Mesenchymal stem cell (in vitro differentiated cells and primary cell): ENCODE measurements around the gene JOSD1.

Source experiments
- DNase-seq: peaks from one replicate; pipeline ENCODE4 v3.0.0-alpha.2; 2013
- H2AFZ ChIP-seq: one replicate; pipeline ENCODE4 v1.6.1; 2013; ENCODE audit warnings: low read depth, mild to moderate bottlenecking, control low read depth, inconsistent platforms, low read length, moderate library complexity
- H2AK5ac ChIP-seq: 2 replicates; pipeline ENCODE4 v1.6.1; 2013; ENCODE audit warnings: low read length, moderate library complexity, mild to moderate bottlenecking, inconsistent platforms; ENCODE audit not compliant: severe bottlenecking
- H2BK120ac ChIP-seq: one replicate; pipeline ENCODE4 v1.6.1; 2013; ENCODE audit warnings: low read depth, mild to moderate bottlenecking, inconsistent platforms, low read length, moderate library complexity
- H2BK12ac ChIP-seq, 2 experiments: one replicate each; pipeline ENCODE4 v1.6.1; 2013; ENCODE audit warnings: inconsistent platforms in 2 of 2, low read length in 2 of 2, mild to moderate bottlenecking in 2 of 2, moderate library complexity in 2 of 2, control low read depth in 1 of 2
- H2BK15ac ChIP-seq: one replicate; pipeline ENCODE4 v1.6.1; 2013; ENCODE audit warnings: mild to moderate bottlenecking, low read depth, inconsistent platforms; ENCODE audit not compliant: poor library complexity, severe bottlenecking
- H2BK5ac ChIP-seq: 2 replicates; pipeline ENCODE4 v1.6.1; 2013; ENCODE audit warnings: low read depth, mild to moderate bottlenecking, low read length, control low read depth, inconsistent platforms; ENCODE audit not compliant: poor library complexity, severe bottlenecking
- H3K14ac ChIP-seq, 2 experiments: one replicate each; pipeline ENCODE4 v1.6.1; 2013; ENCODE audit warnings: inconsistent platforms in 2 of 2, low read length in 2 of 2, control low read depth in 1 of 2, mild to moderate bottlenecking in 1 of 2, moderate library complexity in 1 of 2
- H3K18ac ChIP-seq, 2 experiments: one replicate each; pipeline ENCODE4 v1.6.1; 2013; ENCODE audit warnings: inconsistent platforms in 2 of 2, low read length in 2 of 2, control low read depth in 1 of 2, low read depth in 1 of 2, mild to moderate bottlenecking in 1 of 2
- H3K23ac ChIP-seq, 2 experiments: one replicate each; pipeline ENCODE4 v1.6.1; 2013; ENCODE audit warnings: inconsistent platforms in 2 of 2, low read length in 2 of 2, mild to moderate bottlenecking in 2 of 2, moderate library complexity in 2 of 2, control low read depth in 1 of 2
- H3K27ac ChIP-seq: 2 replicates; pipeline ENCODE4 v1.5.1; 2013; ENCODE audit warnings: mild to moderate bottlenecking, moderate library complexity, low read length, control low read depth, inconsistent platforms; ENCODE audit not compliant: poor library complexity, severe bottlenecking
- H3K27me3 ChIP-seq, 2 experiments: 2 replicates each; pipeline versions ENCODE4 v1.6.1 to v1.7.0; 2013; ENCODE audit warnings: low read length in 2 of 2, mild to moderate bottlenecking in 2 of 2, moderate library complexity in 2 of 2, control low read depth in 1 of 2, inconsistent platforms in 1 of 2; ENCODE audit not compliant: control insufficient read depth in 1 of 2, insufficient read depth in 1 of 2
- H3K36me3 ChIP-seq, 2 experiments: 2 replicates each; pipeline versions ENCODE4 v1.6.1 to v1.7.0; 2013; ENCODE audit warnings: low read length in 2 of 2, control low read depth in 1 of 2, inconsistent platforms in 1 of 2, low read depth in 1 of 2, mild to moderate bottlenecking in 1 of 2; ENCODE audit not compliant: insufficient read depth in 2 of 2, control insufficient read depth in 1 of 2
- H3K4ac ChIP-seq, 2 experiments: one replicate each; pipeline ENCODE4 v1.6.1; 2013; ENCODE audit warnings: inconsistent platforms in 2 of 2, low read length in 2 of 2, mild to moderate bottlenecking in 2 of 2, moderate library complexity in 2 of 2, control low read depth in 1 of 2, low read depth in 1 of 2
- H3K4me1 ChIP-seq: 2 replicates; pipeline ENCODE4 v1.6.1; 2013; ENCODE audit warnings: low read depth, low read length, control low read depth; ENCODE audit not compliant: control insufficient read depth, insufficient read depth
- H3K4me2 ChIP-seq: 2 replicates; pipeline ENCODE4 v1.6.1; 2013; ENCODE audit warnings: low read length, mild to moderate bottlenecking, inconsistent platforms; ENCODE audit not compliant: poor library complexity, severe bottlenecking
- H3K4me3 ChIP-seq, 2 experiments: 2 replicates each; pipeline versions ENCODE4 v1.5.1 to v1.7.0; 2013; ENCODE audit warnings: low read length in 2 of 2, mild to moderate bottlenecking in 2 of 2, control low read depth in 1 of 2, low read depth in 1 of 2; ENCODE audit not compliant: insufficient read depth in 1 of 2
- H3K79me1 ChIP-seq: replicated peaks from 2 replicates; pipeline ENCODE4 v1.6.1; 2013; ENCODE audit warnings: mild to moderate bottlenecking, control low read depth, low read length, inconsistent platforms; ENCODE audit not compliant: poor library complexity, severe bottlenecking
- H3K9ac ChIP-seq: 2 replicates; pipeline ENCODE4 v1.7.0; 2013; ENCODE audit warnings: mild to moderate bottlenecking, low read length, moderate library complexity
- H3K9me3 ChIP-seq: 2 replicates; pipeline ENCODE4 v1.7.0; 2013; ENCODE audit warnings: mild to moderate bottlenecking, low read length; ENCODE audit not compliant: control insufficient read depth
- H4K8ac ChIP-seq: one replicate; pipeline ENCODE4 v1.6.1; 2013; ENCODE audit warnings: inconsistent platforms, mild to moderate bottlenecking, low read length, moderate library complexity
- H4K91ac ChIP-seq: one replicate; pipeline ENCODE4 v1.6.1; 2013; ENCODE audit warnings: mild to moderate bottlenecking, low read length, inconsistent platforms
- WGBS: methylation state at CpG from one replicate; pipeline ENCODE4 v1.1.7; 2013; ENCODE audit warnings: mixed read lengths; 5-methylcytosine and 5-hydroxymethylcytosine counted together

JOSD1 gene

DNA sequence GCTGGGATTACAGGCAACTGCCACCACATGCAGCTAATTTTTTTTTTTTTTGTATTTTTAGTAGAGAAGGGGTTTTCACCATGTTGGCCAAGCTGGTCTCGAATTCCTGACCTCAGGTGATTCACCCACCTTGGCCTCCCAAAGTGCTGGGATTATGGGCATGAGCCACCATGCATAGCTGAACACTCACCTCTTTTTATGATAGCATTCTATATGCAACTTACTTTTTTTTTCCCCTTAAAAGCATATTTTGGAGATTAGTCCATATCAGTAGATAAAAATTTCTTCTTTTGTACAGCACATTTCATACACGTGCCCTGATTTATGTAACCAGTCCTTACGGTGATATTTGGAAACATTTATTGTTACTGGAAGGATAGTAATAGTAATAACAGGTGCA, 19.6 kb upstream of the JOSD1 start:
- Histone ChIP-seq H4K91ac (no peak overlapping the region), H3K18ac (no peak overlapping the region), H3K4me3 (no peak overlapping the region), H2BK15ac (no peak overlapping the region), H3K36me3 (peaks cover 46 to 75% of the 10 kb centered on the region in 2 experiments), H3K27ac (peak overlapping the region; percentile 15), H2BK12ac (no peak overlapping the region), H4K8ac (no peak overlapping the region), H2AFZ (no peak overlapping the region), H3K27me3 (no peaks in the 10 kb centered on the region), H3K14ac (no peak overlapping the region), H2BK5ac (no peak overlapping the region), H3K4ac (no peak overlapping the region), H3K23ac (no peak overlapping the region), H3K4me1 (peaks cover 11% of the 10 kb centered on the region), H3K9ac (no peak overlapping the region), H2BK120ac (no peak overlapping the region), H3K9me3 (no peaks in the 10 kb centered on the region), H3K4me2 (no peak overlapping the region), H2AK5ac (no peak overlapping the region), H3K79me1 (peaks cover 32% of the 10 kb centered on the region)
- 100% methylated on average over 3 of the region's 3 CpGs for WGBS
- DNase-seq = no peak

DNA sequence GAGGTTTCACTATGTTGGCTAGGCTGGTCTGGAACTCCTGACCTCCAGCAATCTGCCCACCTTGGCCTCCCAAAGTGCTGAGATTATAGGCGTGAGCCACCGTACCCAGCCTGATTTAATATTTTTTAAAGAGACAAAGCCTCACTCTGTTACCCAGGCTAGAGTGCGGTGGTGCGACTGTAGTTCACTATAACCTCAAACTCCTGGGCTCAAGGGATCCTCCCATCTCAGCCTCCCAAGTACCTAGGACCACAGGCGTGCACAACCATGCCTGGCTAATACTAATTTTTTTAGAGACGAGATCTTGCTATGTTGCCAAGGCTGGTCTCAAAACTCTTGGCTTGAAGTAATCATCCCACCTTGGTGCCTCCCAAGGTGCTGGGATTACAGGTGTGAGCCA, 18.5 kb upstream of the JOSD1 start:
- Histone ChIP-seq H2AFZ (no peak overlapping the region), H3K4me2 (no peak overlapping the region), H3K27ac (peak overlapping the region; percentile 64), H3K4me3 (no peak overlapping the region), H3K4me1 (peaks cover 15% of the 10 kb centered on the region), H2AK5ac (peak overlapping the region; percentile 44), H3K9ac (no peak overlapping the region), H3K27me3 (no peaks in the 10 kb centered on the region), H3K79me1 (peaks cover 38% of the 10 kb centered on the region), H3K18ac (no peak overlapping the region), H2BK120ac (no peak overlapping the region), H2BK12ac (no peak overlapping the region), H3K23ac (no peak overlapping the region), H2BK5ac (no peak overlapping the region), H4K8ac (no peak overlapping the region), H3K9me3 (no peaks in the 10 kb centered on the region), H3K36me3 (peaks cover 44 to 67% of the 10 kb centered on the region in 2 experiments), H3K14ac (no peak overlapping the region), H2BK15ac (no peak overlapping the region), H4K91ac (no peak overlapping the region), H3K4ac (no peak overlapping the region)
- 98% methylated on average over 6 of the region's 6 CpGs for WGBS
- DNase-seq = no peak

DNA sequence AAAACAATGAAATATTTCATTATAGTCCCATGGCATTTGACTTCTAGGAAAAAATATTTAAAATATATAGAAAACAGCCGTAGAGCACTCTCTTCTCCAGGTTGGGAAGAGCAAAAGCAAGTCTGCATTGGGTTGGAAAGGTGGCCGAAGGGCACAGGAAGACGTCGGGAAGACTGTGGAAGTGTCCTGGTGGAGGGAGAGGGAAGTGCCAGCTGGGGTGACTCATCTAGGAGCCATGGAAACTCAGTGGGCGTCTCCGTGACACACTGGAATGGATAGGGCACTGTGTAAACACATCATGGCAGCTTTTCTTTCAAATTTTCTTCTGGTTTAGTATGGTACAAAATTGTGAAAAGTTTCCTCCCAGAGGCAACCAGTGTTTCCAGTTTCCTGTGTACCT, 17.7 kb upstream of the JOSD1 start:
- H2AK5ac ChIP-seq = no peak overlapping the region
- peak overlapping the region; percentile 76 for H3K9ac ChIP-seq
- H3K27me3 ChIP-seq = no peaks in the 10 kb centered on the region
- no peak overlapping the region for H2BK12ac ChIP-seq
- peaks cover 41 to 59% of the 10 kb centered on the region in 2 experiments for H3K36me3 ChIP-seq
- H2BK15ac ChIP-seq = no peak overlapping the region
- peak overlapping the region in 1 of 2 experiments; percentile 21 for H3K4me3 ChIP-seq
- H2BK120ac ChIP-seq = no peak overlapping the region
- no peak overlapping the region for H2BK5ac ChIP-seq
- no peak overlapping the region for H3K4ac ChIP-seq
- H3K23ac ChIP-seq = no peak overlapping the region
- H3K4me1 ChIP-seq = peaks cover 17% of the 10 kb centered on the region
- 17% methylated on average over 6 of the region's 6 CpGs for WGBS
- H4K91ac ChIP-seq = no peak overlapping the region
- H4K8ac ChIP-seq = no peak overlapping the region
- H2AFZ ChIP-seq = no peak overlapping the region
- H3K14ac ChIP-seq = no peak overlapping the region
- no peak overlapping the region for H3K18ac ChIP-seq
- no peak overlapping the region for H3K27ac ChIP-seq
- H3K79me1 ChIP-seq = peaks cover 34% of the 10 kb centered on the region
- H3K4me2 ChIP-seq = no peak overlapping the region
- peak; percentile 92 for DNase-seq
- H3K9me3 ChIP-seq = no peaks in the 10 kb centered on the region

DNA sequence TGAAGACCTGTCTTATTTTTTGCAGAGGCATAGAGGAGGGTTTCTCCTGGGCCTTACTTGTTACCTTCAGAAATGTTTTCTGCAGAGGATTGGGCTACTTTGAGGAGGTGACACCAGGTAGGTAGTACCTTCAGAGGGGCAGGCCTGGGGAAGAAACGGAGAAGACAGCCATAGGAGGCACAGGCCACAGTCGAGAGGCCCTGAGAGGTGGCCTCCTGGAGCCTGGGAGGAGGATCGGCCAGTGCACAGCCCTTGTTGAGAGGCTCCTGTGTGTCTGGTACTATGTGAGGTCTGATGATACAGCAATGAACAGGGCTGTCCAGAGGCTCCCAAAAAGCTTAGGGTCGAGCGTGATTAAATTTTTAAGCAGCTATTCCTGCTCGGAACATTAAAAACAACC, 16.5 kb upstream of the JOSD1 start:
- H2BK120ac ChIP-seq = no peak overlapping the region
- no peak overlapping the region for H2BK15ac ChIP-seq
- no peak overlapping the region for H2BK12ac ChIP-seq
- no peak overlapping the region for H3K4me2 ChIP-seq
- no peak overlapping the region for H3K18ac ChIP-seq
- H3K4me3 ChIP-seq = no peak overlapping the region
- H2BK5ac ChIP-seq = no peak overlapping the region
- no peak overlapping the region for H3K23ac ChIP-seq
- H3K9ac ChIP-seq = no peak overlapping the region
- no peak overlapping the region for H3K4ac ChIP-seq
- WGBS = 97% methylated on average over 5 of the region's 6 CpGs
- no peak overlapping the region for H2AK5ac ChIP-seq
- H4K8ac ChIP-seq = no peak overlapping the region
- H3K27ac ChIP-seq = no peak overlapping the region
- H3K79me1 ChIP-seq = peaks cover 31% of the 10 kb centered on the region
- no peak overlapping the region for H4K91ac ChIP-seq
- peaks cover 38 to 55% of the 10 kb centered on the region in 2 experiments for H3K36me3 ChIP-seq
- no peak overlapping the region for H3K14ac ChIP-seq
- no peak for DNase-seq
- no peak overlapping the region for H2AFZ ChIP-seq
- no peaks in the 10 kb centered on the region for H3K27me3 ChIP-seq
- no peaks in the 10 kb centered on the region for H3K9me3 ChIP-seq
- peaks cover 17% of the 10 kb centered on the region for H3K4me1 ChIP-seq
